H9 (cell line): ENCODE results near the gene SEMA3A. TPM values are rescaled to one million over a fixed set of nuclear protein-coding genes. Genes with fewer than 3 reads are reported as not detected.

ENCODE experiments used
- DNase-seq: peaks from one replicate; pipeline ENCODE4 v3.0.0-alpha.2; 2017
- H2AFZ ChIP-seq: one replicate; pipeline ENCODE4 v1.6.1; 2013; ENCODE audit warnings: mild to moderate bottlenecking, low read length, control low read depth, moderate library complexity
- H2AK5ac ChIP-seq: 2 replicates; pipeline ENCODE4 v1.6.1; 2013; ENCODE audit warnings: low read length, control low read depth, mixed read lengths; ENCODE audit not compliant: insufficient read length
- H2BK120ac ChIP-seq: one replicate; pipeline ENCODE4 v1.6.1; 2013; ENCODE audit warnings: low read depth, mild to moderate bottlenecking, low read length, control low read depth, inconsistent platforms; ENCODE audit not compliant: poor library complexity, severe bottlenecking
- H2BK12ac ChIP-seq: 2 replicates; pipeline ENCODE4 v1.6.1; 2013; ENCODE audit warnings: low read length, control low read depth, mixed read lengths, low read depth; ENCODE audit not compliant: insufficient read length
- H2BK15ac ChIP-seq: 2 replicates; pipeline ENCODE4 v1.6.1; 2013; ENCODE audit warnings: low read depth, low read length, control low read depth
- H2BK20ac ChIP-seq: one replicate; pipeline ENCODE4 v1.6.1; 2013; ENCODE audit warnings: low read depth, mild to moderate bottlenecking, low read length, control low read depth, inconsistent platforms; ENCODE audit not compliant: poor library complexity, severe bottlenecking
- H2BK5ac ChIP-seq: 2 replicates; pipeline ENCODE4 v1.6.1; 2013; ENCODE audit warnings: low read length, control low read depth, mixed read lengths; ENCODE audit not compliant: insufficient read length
- H3K14ac ChIP-seq: 2 replicates; pipeline ENCODE4 v1.6.1; 2013; ENCODE audit warnings: low read length, control low read depth; ENCODE audit not compliant: insufficient read depth
- H3K18ac ChIP-seq: 2 replicates; pipeline ENCODE4 v1.6.1; 2013; ENCODE audit warnings: low read depth, mild to moderate bottlenecking, mixed read lengths, low read length, control low read depth; ENCODE audit not compliant: insufficient read length
- H3K23ac ChIP-seq: 2 replicates; pipeline ENCODE4 v1.6.1; 2013; ENCODE audit warnings: low read length, control low read depth, mixed read lengths, low read depth; ENCODE audit not compliant: insufficient read length
- H3K23me2 ChIP-seq: 2 replicates; pipeline ENCODE4 v1.6.1; 2013; ENCODE audit warnings: low read depth, mild to moderate bottlenecking, mixed read lengths, low read length, control low read depth; ENCODE audit not compliant: insufficient read length, poor library complexity, severe bottlenecking
- H3K27ac ChIP-seq: 2 replicates; pipeline ENCODE4 v1.5.1; 2013; ENCODE audit warnings: low read length, control low read depth, mixed read lengths, low read depth; ENCODE audit not compliant: insufficient read length
- H3K27me3 ChIP-seq: 2 replicates; pipeline ENCODE4 v1.6.1; 2013; ENCODE audit warnings: low read length, control low read depth, inconsistent platforms; ENCODE audit not compliant: insufficient read depth
- H3K4ac ChIP-seq: 2 replicates; pipeline ENCODE4 v1.6.1; 2013; ENCODE audit warnings: low read depth, mild to moderate bottlenecking, control low read depth, inconsistent platforms, low read length, moderate library complexity
- H3K4me1 ChIP-seq: 2 replicates; pipeline ENCODE4 v1.6.1; 2013; ENCODE audit warnings: low read length, control low read depth, inconsistent platforms; ENCODE audit not compliant: insufficient read depth
- H3K4me2 ChIP-seq: 2 replicates; pipeline ENCODE4 v1.6.1; 2013; ENCODE audit warnings: low read length, control low read depth, mixed read lengths; ENCODE audit not compliant: insufficient read length, insufficient read depth
- H3K56ac ChIP-seq: 2 replicates; pipeline ENCODE4 v1.6.1; 2013; ENCODE audit warnings: low read depth, mild to moderate bottlenecking, mixed read lengths, low read length, control low read depth; ENCODE audit not compliant: insufficient read length
- H3K79me1 ChIP-seq: 2 replicates; pipeline ENCODE4 v1.6.1; 2013; ENCODE audit warnings: low read depth, mild to moderate bottlenecking, moderate library complexity, low read length, control low read depth, inconsistent platforms; ENCODE audit not compliant: insufficient read depth, poor library complexity, severe bottlenecking
- H3K79me2 ChIP-seq: 2 replicates; pipeline ENCODE4 v1.6.1; 2013; ENCODE audit warnings: low read length, control low read depth, inconsistent platforms; ENCODE audit not compliant: insufficient read depth
- H3K9ac ChIP-seq: 2 replicates; pipeline ENCODE4 v1.6.1; 2013; ENCODE audit warnings: low read length, control low read depth, mixed read lengths; ENCODE audit not compliant: insufficient read length; ENCODE audit errors: extremely low read depth
- H3K9me3 ChIP-seq: one replicate; pipeline ENCODE4 v1.6.1; 2013; ENCODE audit warnings: low read depth, low read length, inconsistent platforms; ENCODE audit not compliant: control insufficient read depth
- H3T11ph ChIP-seq: one replicate; pipeline ENCODE4 v1.6.1; 2013; ENCODE audit warnings: mild to moderate bottlenecking, low read length, control low read depth, inconsistent platforms
- H4K20me1 ChIP-seq: one replicate; pipeline ENCODE4 v1.6.1; 2013; ENCODE audit not compliant: control insufficient read depth, insufficient read length, insufficient read depth
- H4K5ac ChIP-seq: 2 replicates; pipeline ENCODE4 v1.6.1; 2013; ENCODE audit warnings: low read depth, mild to moderate bottlenecking, mixed read lengths, low read length, control low read depth; ENCODE audit not compliant: insufficient read length
- H4K8ac ChIP-seq: replicated peaks from 2 replicates; pipeline ENCODE4 v1.6.1; 2013; ENCODE audit warnings: low read length, control low read depth, mixed read lengths, low read depth; ENCODE audit not compliant: insufficient read length
- H4K91ac ChIP-seq: 2 replicates; pipeline ENCODE4 v1.6.1; 2013; ENCODE audit warnings: low read depth, mild to moderate bottlenecking, moderate library complexity, mixed read lengths, low read length, control low read depth; ENCODE audit not compliant: insufficient read length
- H3K27ac Mint-ChIP-seq, 3 experiments: 2 replicates in 2 of 3; 3 replicates in 1 of 3; pipeline ENCODE4 v1.8.0; 2020 to 2021; ENCODE audit warnings: mixed read lengths in 3 of 3, mild to moderate bottlenecking in 1 of 3, moderate library complexity in 1 of 3
- H3K27me3 Mint-ChIP-seq: 2 replicates; pipeline ENCODE4 v1.8.0; 2021; ENCODE audit warnings: low read depth, mild to moderate bottlenecking, moderate library complexity, mixed read lengths
- H3K36me3 Mint-ChIP-seq, 3 experiments: 2 replicates in 2 of 3; 3 replicates in 1 of 3; pipeline ENCODE4 v1.8.0; 2020 to 2021; ENCODE audit warnings: low read depth in 3 of 3, mixed read lengths in 3 of 3; ENCODE audit not compliant: insufficient read depth in 1 of 3
- H3K4me1 Mint-ChIP-seq, 2 experiments: 2 replicates each; pipeline ENCODE4 v1.8.0; 2020; ENCODE audit warnings: mixed read lengths in 2 of 2
- H3K4me3 Mint-ChIP-seq, 2 experiments: 2 replicates in 1 of 2; 3 replicates in 1 of 2; pipeline ENCODE4 v1.8.0; 2020 to 2021; ENCODE audit warnings: mild to moderate bottlenecking in 2 of 2, mixed read lengths in 2 of 2, moderate library complexity in 1 of 2
- H3K9me3 Mint-ChIP-seq, 2 experiments: 2 replicates in 1 of 2; 3 replicates in 1 of 2; pipeline ENCODE4 v1.8.0; 2020; ENCODE audit warnings: mild to moderate bottlenecking in 2 of 2, mixed read lengths in 2 of 2, moderate library complexity in 1 of 2
- CTCF ChIP-seq: fragments of 200-600 bp; sonication (generic); conservative IDR thresholded peaks from 3 replicates; pipeline ENCODE4 v1.8.0; 2021; ENCODE audit warnings: antibody characterized with exemption, mild to moderate bottlenecking
- WGBS: extraction: QIAGEN DNeasy Blood & Tissue Kit; methylation state at CpG from one replicate; pipeline ENCODE4 v1.1.7; 2013; ENCODE audit warnings: missing lambda C conversion rate, low lambda C conversion rate, mixed read lengths; ENCODE audit not compliant: insufficient read length; ENCODE audit errors: extremely low coverage; 5-methylcytosine and 5-hydroxymethylcytosine counted together
- total RNA-seq: library from RNA; stranded (reverse); gene quantifications from 2 replicates; pipeline ENCODE4 v1.2.1, GENCODE V29; 2021

SEMA3A gene
- total RNA-seq, 1 experiment from 2014 or later: 60.0 TPM

DNA sequence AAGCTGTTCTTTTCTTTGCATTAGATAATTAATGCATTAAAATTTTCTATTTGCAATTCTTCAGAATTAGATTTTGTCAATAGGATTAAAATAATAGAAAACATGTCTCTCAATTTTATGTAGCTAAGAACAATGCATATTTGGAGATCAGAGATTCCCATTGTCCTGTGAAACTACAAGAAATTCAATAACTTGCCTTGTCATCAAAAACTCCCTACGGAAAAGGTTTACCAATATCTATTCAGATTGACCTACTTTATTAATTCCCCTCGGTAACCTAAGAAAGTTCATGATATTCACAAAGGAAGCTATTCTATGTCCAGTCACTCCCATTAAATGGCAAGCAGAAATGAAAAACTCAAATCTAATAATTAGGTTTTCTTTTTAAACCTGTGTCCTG lies 172.6 kb downstream of the SEMA3A start:
- no peak overlapping the region for H2AK5ac ChIP-seq
- H3T11ph ChIP-seq: no peak overlapping the region
- no peaks in the 10 kb centered on the region for H4K20me1 ChIP-seq
- Mint-ChIP-seq H3K27me3 (no peaks in the 10 kb centered on the region), H3K36me3 (peaks cover 7 to 20% (median 12%) of the 10 kb centered on the region in 3 experiments; a peak in 6 of 7 replicates), H3K4me3 (no peak overlapping the region), H3K9me3 (no peaks in the 10 kb centered on the region), H3K27ac (no peak overlapping the region; a peak in 1 of 7 replicates), H3K4me1 (peaks cover 8% of the 10 kb centered on the region in 2 experiments)
- no peak overlapping the region for H2BK12ac ChIP-seq
- no peak overlapping the region for H3K14ac ChIP-seq
- no peak overlapping the region for H2BK5ac ChIP-seq
- no peak overlapping the region for H3K18ac ChIP-seq
- H2AFZ ChIP-seq: no peak overlapping the region
- H3K9ac ChIP-seq: no peak overlapping the region
- no peaks in the 10 kb centered on the region for H3K23me2 ChIP-seq
- no peak overlapping the region for H3K27ac ChIP-seq
- H4K8ac ChIP-seq: no peak overlapping the region
- H3K79me1 ChIP-seq: no peaks in the 10 kb centered on the region
- H2BK20ac ChIP-seq: no peak overlapping the region
- H3K56ac ChIP-seq: no peak overlapping the region
- H3K9me3 ChIP-seq: no peaks in the 10 kb centered on the region
- TF ChIP-seq CTCF: no peak
- H2BK15ac ChIP-seq: no peak overlapping the region
- H3K27me3 ChIP-seq: no peaks in the 10 kb centered on the region
- no peak overlapping the region for H4K91ac ChIP-seq
- H4K5ac ChIP-seq: no peak overlapping the region
- no CpG with 5 or more reads among the region's 2 CpGs for WGBS
- no peak overlapping the region for H3K4me2 ChIP-seq
- H3K4ac ChIP-seq: no peak overlapping the region
- no peak for DNase-seq
- no peak overlapping the region for H3K23ac ChIP-seq
- no peaks in the 10 kb centered on the region for H3K79me2 ChIP-seq
- H2BK120ac ChIP-seq: no peak overlapping the region
- no peaks in the 10 kb centered on the region; the same call in 1 of the 2 replicates for H3K4me1 ChIP-seq
